D721Med (cell line): ENCODE data around the gene DICER1.

Source experiments
- DNase-seq: peaks from one replicate; pipeline ENCODE4 v3.0.0; 2011; ENCODE audit warnings: low spot score; ENCODE audit not compliant: insufficient read length
- FAIRE-seq: peaks from 2 replicates; lab custom pipeline; 2011; peaks lifted over from hg19 to GRCh38; lab: Jason Lieb, UNC
- TF ChIP-seq, protein P1 (sequence below): IDR thresholded peaks from 2 replicates; pipeline ENCODE4 v1.5.1; 2012; ENCODE audit warnings: mild to moderate bottlenecking, control low read depth; ENCODE audit not compliant: insufficient read depth; ENCODE audit errors: missing control alignments

Gene DICER1

DNA sequence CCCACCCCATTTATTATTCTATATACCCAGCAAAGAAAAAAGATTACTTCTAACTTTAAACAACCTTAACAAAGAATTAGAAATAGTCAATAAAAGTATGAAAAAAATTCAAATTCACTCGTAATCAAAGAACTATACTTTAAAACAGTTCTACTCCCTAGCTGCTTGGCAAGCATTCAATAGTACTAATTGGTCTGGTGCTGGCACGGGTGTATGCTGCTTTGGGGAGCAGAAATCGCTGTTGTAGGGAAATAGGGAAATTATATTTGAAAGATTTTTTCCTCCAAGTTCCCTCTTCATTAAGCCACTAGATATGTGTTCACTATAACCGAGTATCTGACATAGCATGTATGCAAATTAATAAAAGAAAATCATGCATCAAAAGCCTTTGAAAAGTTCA lies 65.7 kb downstream of the DICER1 start:
- TF ChIP-seq, protein P1, sequence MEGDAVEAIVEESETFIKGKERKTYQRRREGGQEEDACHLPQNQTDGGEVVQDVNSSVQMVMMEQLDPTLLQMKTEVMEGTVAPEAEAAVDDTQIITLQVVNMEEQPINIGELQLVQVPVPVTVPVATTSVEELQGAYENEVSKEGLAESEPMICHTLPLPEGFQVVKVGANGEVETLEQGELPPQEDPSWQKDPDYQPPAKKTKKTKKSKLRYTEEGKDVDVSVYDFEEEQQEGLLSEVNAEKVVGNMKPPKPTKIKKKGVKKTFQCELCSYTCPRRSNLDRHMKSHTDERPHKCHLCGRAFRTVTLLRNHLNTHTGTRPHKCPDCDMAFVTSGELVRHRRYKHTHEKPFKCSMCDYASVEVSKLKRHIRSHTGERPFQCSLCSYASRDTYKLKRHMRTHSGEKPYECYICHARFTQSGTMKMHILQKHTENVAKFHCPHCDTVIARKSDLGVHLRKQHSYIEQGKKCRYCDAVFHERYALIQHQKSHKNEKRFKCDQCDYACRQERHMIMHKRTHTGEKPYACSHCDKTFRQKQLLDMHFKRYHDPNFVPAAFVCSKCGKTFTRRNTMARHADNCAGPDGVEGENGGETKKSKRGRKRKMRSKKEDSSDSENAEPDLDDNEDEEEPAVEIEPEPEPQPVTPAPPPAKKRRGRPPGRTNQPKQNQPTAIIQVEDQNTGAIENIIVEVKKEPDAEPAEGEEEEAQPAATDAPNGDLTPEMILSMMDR, result no peak
- no peak for DNase-seq
- no peak for FAIRE-seq

DNA sequence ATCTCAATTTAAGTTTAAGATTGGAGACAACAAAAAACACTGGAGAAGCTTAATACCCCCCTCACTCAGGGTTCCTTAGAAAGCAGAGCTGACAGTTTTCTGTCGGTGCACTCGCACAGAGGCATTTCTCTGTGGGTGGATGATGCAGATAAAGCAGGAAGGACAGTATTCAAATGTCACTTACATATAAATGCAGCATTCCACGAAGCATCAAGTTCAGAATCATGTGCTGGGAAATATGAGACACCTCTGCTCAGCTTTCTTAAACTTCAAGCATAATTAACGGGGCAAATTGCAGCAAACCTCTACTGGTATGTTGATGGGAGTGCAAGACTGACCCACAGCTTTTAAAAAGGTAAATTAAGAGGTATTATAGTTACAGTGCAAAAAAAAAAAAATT lies 68.7 kb downstream of the DICER1 start:
- DNase-seq, result no peak
- TF ChIP-seq, protein P1, result no peak
- no peak for FAIRE-seq

DNA sequence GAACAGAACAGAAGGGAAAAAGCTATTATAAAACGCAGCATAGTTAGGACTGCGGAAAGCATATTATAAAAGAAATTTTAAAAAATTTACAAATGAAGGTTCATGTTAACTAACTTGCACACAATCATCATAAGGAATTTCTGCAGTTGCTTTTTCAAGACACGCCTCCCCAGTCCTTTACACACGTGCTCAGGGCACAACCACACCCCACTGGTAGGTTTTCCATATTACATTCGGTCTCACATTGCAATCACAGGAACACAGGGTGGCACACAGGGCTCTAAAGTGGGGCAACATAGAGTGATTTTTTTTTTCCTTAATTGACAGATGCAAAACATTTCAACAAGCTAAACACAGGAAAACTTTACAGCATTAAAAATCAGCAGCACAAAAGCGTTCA lies 69.7 kb downstream of the DICER1 start:
- TF ChIP-seq, protein P1, result no peak
- no peak for FAIRE-seq
- DNase-seq, result no peak

DNA sequence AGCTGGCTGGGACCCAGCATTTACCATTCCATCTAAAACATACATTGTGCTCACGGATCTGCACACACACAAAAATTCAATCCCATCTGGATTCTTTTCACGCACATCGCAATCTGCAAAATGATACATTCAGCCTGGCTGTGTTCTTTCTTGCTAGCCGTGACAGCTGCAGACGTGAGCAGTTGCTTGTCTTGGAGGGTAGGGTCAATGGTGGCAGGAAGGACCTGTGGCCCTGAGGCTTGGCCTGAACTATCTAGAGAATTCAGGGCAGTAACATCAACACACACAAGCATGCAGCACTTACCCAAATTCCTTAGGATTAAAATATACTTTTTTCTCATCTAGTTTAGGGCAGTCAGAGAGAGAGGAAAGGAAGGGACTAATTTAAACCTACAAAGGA lies 72.0 kb downstream of the DICER1 start:
- no peak for FAIRE-seq
- DNase-seq, result no peak
- TF ChIP-seq, protein P1, result no peak

DNA sequence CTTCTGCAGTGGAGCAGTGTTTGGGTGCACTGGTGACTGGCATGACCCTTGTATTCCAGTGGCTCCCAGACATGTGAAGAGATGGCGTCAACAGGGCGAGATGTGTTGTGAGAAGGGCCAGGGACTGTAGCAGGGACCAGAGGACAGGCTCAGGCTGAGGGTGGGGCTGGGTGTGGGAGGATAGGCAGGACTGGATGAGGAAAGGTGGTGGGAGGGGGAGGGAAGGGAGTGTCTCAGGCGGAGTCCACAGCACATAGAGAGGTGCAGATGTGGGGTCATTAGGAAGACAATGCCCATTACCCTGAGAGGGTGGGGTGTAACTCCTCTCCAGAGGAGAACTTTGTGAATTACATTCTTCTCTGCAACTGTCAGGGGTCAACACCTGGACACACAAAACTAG lies 78.5 kb downstream of the DICER1 start:
- DNase-seq (no peak), FAIRE-seq (no peak)
- TF ChIP-seq, protein P1, result no peak

DNA sequence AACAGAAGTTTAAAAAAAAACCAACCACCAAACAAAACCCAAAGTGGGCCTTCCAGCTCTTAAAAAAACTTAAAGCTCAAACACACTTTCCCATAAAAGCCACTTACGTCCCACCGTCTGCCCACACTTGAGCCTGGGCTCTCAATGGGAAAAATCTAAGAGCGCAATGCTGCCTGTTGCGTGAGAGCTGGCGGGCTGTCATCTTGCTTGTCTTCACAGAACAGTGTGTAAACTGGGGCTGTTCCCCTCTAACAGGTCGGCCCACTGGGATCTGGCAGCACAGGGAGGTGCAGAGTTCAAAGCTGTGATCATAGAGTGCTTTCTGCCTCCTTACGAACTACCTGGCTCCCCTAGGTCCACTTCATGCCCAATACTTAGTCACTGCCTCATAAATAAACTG lies 80.0 kb downstream of the DICER1 start:
- DNase-seq (no peak), FAIRE-seq (no peak)
- TF ChIP-seq, protein P1, result no peak

DNA sequence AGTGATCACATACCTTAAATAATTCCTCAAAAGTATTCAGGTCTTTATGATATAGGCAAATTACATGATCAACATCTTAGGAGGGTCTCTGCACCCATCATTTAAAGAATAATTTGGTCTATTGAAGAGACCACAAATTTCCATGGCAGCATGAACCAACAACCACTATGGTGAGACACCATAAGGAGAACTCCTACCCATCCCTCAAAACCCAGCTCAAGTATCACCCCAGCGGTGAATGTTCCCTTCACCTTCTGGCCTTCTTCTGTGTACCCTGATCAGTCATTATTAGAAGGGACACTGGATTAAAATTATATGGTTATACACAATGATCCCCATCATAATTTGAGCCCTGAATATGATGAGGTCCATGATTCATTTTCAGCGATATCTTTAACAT lies 81.5 kb downstream of the DICER1 start:
- DNase-seq (no peak), FAIRE-seq (no peak)
- TF ChIP-seq, protein P1, result no peak
